ENCODE data around the gene MED13L. TPM values are rescaled to one million over a fixed set of nuclear protein-coding genes. Genes with fewer than 3 reads are reported as not detected.

MED13L gene
- total RNA-seq, 1 donor from 2014 or later = 179 TPM

DNA sequence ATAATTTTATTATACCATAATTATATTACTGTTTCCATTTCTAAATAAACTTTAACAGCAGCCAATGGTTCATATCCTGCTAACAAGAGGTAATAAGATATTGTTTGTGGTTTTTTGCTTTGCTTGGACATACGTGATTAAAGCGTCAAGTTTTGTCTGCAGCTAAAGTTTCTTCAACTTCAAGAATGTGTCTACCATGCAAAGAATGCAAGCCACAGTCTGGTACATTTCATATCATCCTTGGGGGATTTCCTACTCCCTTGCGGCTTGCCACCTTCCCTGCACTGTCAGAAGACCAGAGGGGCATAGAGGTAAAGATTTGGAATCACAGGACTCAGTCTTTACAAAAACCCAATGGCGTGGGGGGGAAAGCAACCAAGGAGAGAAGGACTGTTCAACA is 125.2 kb downstream of the MED13L start:
- no peaks in the 10 kb centered on the region for H3K36me3 ChIP-seq (ENCODE audit: control insufficient read depth in 3 of 3, insufficient read depth in 3 of 3, low read length in 3 of 3)
- H3K4me1 ChIP-seq (ENCODE audit: control insufficient read depth in 3 of 3, insufficient read depth in 3 of 3, low read length in 3 of 3) = peaks cover 40 to 47% (median 43%) of the 10 kb centered on the region in 3 donors
- no peak overlapping the region for H3K27ac ChIP-seq (ENCODE audit: low read depth, low read length)
- H3K27me3 ChIP-seq (ENCODE audit: control insufficient read depth in 3 of 3, insufficient read depth in 3 of 3, low read length in 3 of 3) = no peaks in the 10 kb centered on the region
- H3K4me3 ChIP-seq (ENCODE audit: low read length in 3 of 3) = no peak overlapping the region
- H3K9ac ChIP-seq (ENCODE audit: low read depth in 1 of 3, low read length in 3 of 3) = no peak overlapping the region
- H3K9me3 ChIP-seq (ENCODE audit: control insufficient read depth in 3 of 3, low read length in 3 of 3) = no peaks in the 10 kb centered on the region

DNA sequence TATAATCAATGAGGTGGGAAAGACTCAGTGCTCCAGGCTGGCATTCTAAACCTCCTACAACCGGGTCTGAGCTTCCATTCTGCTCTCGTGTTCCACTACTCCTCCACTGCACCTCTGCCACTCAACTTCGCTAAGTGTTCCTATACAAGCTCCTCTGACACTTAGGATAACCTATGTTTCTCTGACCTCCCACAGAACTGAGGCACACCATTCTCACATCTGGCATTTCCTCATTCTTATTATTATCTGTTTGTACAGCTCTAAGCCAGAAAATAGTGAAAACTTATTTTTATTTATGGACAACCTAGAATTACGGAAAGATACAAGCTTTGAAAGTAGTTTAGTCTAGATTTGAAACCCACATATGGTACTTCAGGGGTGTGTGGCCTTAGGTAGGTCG is 127.0 kb downstream of the MED13L start:
- Histone ChIP-seq H3K9ac (ENCODE audit: low read depth in 1 of 3, low read length in 3 of 3) (peak overlapping the region in 1 of 3 donors; percentile 23), H3K4me3 (ENCODE audit: low read length in 3 of 3) (peak overlapping the region in 1 of 3 donors; percentile 29), H3K9me3 (ENCODE audit: control insufficient read depth in 3 of 3, low read length in 3 of 3) (no peaks in the 10 kb centered on the region), H3K36me3 (ENCODE audit: control insufficient read depth in 3 of 3, insufficient read depth in 3 of 3, low read length in 3 of 3) (no peaks in the 10 kb centered on the region), H3K4me1 (ENCODE audit: control insufficient read depth in 3 of 3, insufficient read depth in 3 of 3, low read length in 3 of 3) (peaks cover 39 to 43% (median 40%) of the 10 kb centered on the region in 3 donors), H3K27me3 (ENCODE audit: control insufficient read depth in 3 of 3, insufficient read depth in 3 of 3, low read length in 3 of 3) (no peaks in the 10 kb centered on the region), H3K27ac (ENCODE audit: low read depth, low read length) (peak overlapping the region; percentile 21)

DNA sequence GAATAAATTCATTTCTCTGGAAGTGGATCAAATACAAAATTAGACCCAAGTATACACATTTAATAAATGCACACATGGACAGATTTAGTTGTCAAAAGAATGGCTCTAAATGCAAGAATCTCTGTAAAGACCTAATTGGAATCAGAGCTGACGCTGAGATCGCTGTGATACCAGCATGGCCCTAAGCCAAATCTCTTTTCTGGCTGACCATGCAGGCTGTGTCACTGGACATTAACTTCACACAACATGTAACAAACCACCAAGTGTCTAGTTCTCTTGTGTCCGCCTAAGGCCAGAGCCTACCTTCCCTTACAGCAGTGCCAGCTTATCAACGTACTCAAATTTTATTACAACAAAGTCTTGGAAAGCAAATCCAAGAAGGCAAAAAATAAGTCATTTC is 127.5 kb downstream of the MED13L start:
- H3K4me1 ChIP-seq (ENCODE audit: control insufficient read depth in 3 of 3, insufficient read depth in 3 of 3, low read length in 3 of 3) = peaks cover 39 to 44% (median 42%) of the 10 kb centered on the region in 3 donors
- H3K9ac ChIP-seq (ENCODE audit: low read depth in 1 of 3, low read length in 3 of 3) = peak overlapping the region in 1 of 3 donors; percentile 23
- peak overlapping the region; percentile 21 for H3K27ac ChIP-seq (ENCODE audit: low read depth, low read length)

DNA sequence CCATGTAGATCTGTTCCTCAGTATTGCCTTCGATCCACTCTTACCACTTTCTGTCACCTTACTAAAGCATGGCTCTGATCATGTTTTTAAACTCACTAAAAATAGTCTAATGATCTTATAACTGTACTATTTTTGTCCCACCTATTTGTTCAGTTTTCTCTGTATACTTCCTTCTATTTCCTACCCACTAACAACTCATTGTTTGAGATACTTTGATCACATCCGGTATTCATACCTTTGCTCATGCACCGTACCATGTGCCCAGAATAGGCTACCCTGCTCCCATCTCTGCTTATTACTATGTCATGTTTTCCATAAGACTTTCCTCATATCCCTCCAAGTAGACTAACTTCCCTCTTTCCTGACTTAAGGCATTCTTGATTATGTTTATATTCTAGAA is 128.6 kb downstream of the MED13L start:
- Histone ChIP-seq H3K36me3 (ENCODE audit: control insufficient read depth in 3 of 3, insufficient read depth in 3 of 3, low read length in 3 of 3) (no peaks in the 10 kb centered on the region), H3K4me1 (ENCODE audit: control insufficient read depth in 3 of 3, insufficient read depth in 3 of 3, low read length in 3 of 3) (peaks cover 45 to 51% (median 48%) of the 10 kb centered on the region in 3 donors), H3K9me3 (ENCODE audit: control insufficient read depth in 3 of 3, low read length in 3 of 3) (no peaks in the 10 kb centered on the region), H3K9ac (ENCODE audit: low read depth in 1 of 3, low read length in 3 of 3) (peak overlapping the region in 1 of 3 donors; percentile 4), H3K4me3 (ENCODE audit: low read length in 3 of 3) (no peak overlapping the region), H3K27me3 (ENCODE audit: control insufficient read depth in 3 of 3, insufficient read depth in 3 of 3, low read length in 3 of 3) (no peaks in the 10 kb centered on the region), H3K27ac (ENCODE audit: low read depth, low read length) (peak overlapping the region; percentile 57)

More for the DNA sequence above, 127.5 kb downstream of the MED13L start:
- Histone ChIP-seq H3K9me3 (ENCODE audit: control insufficient read depth in 3 of 3, low read length in 3 of 3) (no peaks in the 10 kb centered on the region), H3K27me3 (ENCODE audit: control insufficient read depth in 3 of 3, insufficient read depth in 3 of 3, low read length in 3 of 3) (no peaks in the 10 kb centered on the region), H3K36me3 (ENCODE audit: control insufficient read depth in 3 of 3, insufficient read depth in 3 of 3, low read length in 3 of 3) (no peaks in the 10 kb centered on the region), H3K4me3 (ENCODE audit: low read length in 3 of 3) (peak overlapping the region in 1 of 3 donors; percentile 29)

DNA sequence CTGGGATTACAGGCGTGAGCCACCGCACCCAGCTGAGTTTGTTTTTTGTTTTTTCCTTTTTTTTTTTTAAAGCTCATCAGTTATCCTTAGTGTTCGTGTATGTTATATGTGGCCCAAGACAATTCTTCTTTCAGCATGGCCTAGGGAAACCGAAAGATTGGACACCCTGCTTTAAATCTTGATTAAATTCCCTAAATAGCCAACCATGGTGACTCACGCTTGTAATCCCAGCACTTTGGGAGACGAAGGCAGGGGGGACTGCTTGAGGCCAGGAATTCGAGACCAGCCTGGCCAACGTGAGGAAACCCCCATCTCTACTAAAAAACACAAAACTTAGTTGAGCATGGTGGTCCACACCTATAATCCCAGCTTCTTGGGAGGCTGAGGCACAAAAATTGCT is 131.1 kb downstream of the MED13L start:
- no peak overlapping the region for H3K4me3 ChIP-seq (ENCODE audit: low read length in 3 of 3)
- H3K27ac ChIP-seq (ENCODE audit: low read depth, low read length) = no peak overlapping the region
- no peaks in the 10 kb centered on the region for H3K9me3 ChIP-seq (ENCODE audit: control insufficient read depth in 3 of 3, low read length in 3 of 3)
- peaks cover 48 to 52% (median 51%) of the 10 kb centered on the region in 3 donors for H3K4me1 ChIP-seq (ENCODE audit: control insufficient read depth in 3 of 3, insufficient read depth in 3 of 3, low read length in 3 of 3)
- H3K27me3 ChIP-seq (ENCODE audit: control insufficient read depth in 3 of 3, insufficient read depth in 3 of 3, low read length in 3 of 3) = no peaks in the 10 kb centered on the region
- H3K9ac ChIP-seq (ENCODE audit: low read depth in 1 of 3, low read length in 3 of 3) = no peak overlapping the region
- no peaks in the 10 kb centered on the region for H3K36me3 ChIP-seq (ENCODE audit: control insufficient read depth in 3 of 3, insufficient read depth in 3 of 3, low read length in 3 of 3)

DNA sequence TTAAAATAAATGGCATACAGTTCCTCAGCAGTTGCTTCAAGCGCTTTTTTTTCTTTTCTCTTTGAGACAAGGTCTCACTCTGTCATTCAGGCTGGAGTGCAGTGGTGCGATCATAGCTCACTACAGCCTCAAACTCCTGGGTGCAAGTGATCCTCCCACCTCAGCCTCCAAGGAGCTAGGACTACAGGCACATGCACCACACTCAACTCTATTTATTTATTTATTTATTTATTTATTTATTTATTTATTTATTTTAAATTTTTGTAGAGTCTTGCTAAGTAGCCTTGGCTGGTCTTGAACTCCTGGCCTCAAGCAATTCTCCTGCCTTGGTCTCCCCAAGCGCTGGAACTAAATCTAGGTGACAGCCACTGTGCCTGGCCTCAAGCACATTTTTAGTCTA is 132.0 kb downstream of the MED13L start:
- no peaks in the 10 kb centered on the region for H3K9me3 ChIP-seq (ENCODE audit: control insufficient read depth in 3 of 3, low read length in 3 of 3)
- no peaks in the 10 kb centered on the region for H3K27me3 ChIP-seq (ENCODE audit: control insufficient read depth in 3 of 3, insufficient read depth in 3 of 3, low read length in 3 of 3)
- no peak overlapping the region for H3K9ac ChIP-seq (ENCODE audit: low read depth in 1 of 3, low read length in 3 of 3)
- H3K4me3 ChIP-seq (ENCODE audit: low read length in 3 of 3) = no peak overlapping the region
- no peak overlapping the region for H3K27ac ChIP-seq (ENCODE audit: low read depth, low read length)
- peaks cover 48 to 56% (median 54%) of the 10 kb centered on the region in 3 donors for H3K4me1 ChIP-seq (ENCODE audit: control insufficient read depth in 3 of 3, insufficient read depth in 3 of 3, low read length in 3 of 3)
- no peaks in the 10 kb centered on the region for H3K36me3 ChIP-seq (ENCODE audit: control insufficient read depth in 3 of 3, insufficient read depth in 3 of 3, low read length in 3 of 3)

DNA sequence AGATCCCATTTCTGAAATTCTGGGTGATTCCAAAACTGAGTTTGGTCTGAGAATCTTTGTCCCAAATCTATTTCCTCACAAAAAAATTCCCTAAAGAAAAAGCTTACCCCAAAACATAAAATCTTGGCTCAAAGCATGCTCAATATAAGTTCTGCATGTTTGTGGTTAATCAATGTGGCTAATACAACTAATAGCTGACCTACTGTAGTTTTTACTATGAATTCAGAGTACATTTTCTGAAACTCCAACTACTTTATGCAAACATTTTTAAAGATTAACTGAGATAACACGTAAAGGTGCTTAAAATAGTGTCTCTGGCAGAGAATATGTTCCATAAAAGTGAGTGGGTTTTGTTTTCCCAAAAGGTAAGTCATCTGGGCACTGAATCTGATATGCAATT is 133.1 kb downstream of the MED13L start:
- H3K9me3 ChIP-seq (ENCODE audit: control insufficient read depth in 3 of 3, low read length in 3 of 3) = no peaks in the 10 kb centered on the region
- H3K27me3 ChIP-seq (ENCODE audit: control insufficient read depth in 3 of 3, insufficient read depth in 3 of 3, low read length in 3 of 3) = no peaks in the 10 kb centered on the region
- H3K4me3 ChIP-seq (ENCODE audit: low read length in 3 of 3) = peak overlapping the region in 1 of 3 donors; percentile 12
- H3K27ac ChIP-seq (ENCODE audit: low read depth, low read length) = peak overlapping the region; percentile 25
- H3K36me3 ChIP-seq (ENCODE audit: control insufficient read depth in 3 of 3, insufficient read depth in 3 of 3, low read length in 3 of 3) = no peaks in the 10 kb centered on the region
- H3K4me1 ChIP-seq (ENCODE audit: control insufficient read depth in 3 of 3, insufficient read depth in 3 of 3, low read length in 3 of 3) = peaks cover 43 to 55% (median 49%) of the 10 kb centered on the region in 3 donors
- no peak overlapping the region for H3K9ac ChIP-seq (ENCODE audit: low read depth in 1 of 3, low read length in 3 of 3)

DNA sequence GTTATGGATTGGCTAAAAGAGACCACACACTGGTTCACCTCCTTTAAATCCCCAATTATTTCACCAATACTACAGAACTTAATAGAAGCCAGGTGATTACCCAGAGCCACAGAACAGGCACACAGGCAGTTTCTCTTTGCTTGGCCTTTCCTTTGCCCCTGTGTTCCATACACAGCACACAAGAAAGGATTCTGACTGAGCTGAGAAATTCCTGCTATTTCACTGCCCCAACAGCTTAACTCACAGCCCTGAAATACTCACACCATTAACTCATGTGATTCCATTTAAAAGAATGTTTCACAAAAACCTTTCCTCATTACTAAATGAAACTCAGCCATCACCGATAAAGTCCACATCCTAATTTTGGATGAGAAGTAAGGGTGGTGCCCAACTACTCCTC is 133.6 kb downstream of the MED13L start:
- H3K36me3 ChIP-seq (ENCODE audit: control insufficient read depth in 3 of 3, insufficient read depth in 3 of 3, low read length in 3 of 3) = no peaks in the 10 kb centered on the region
- H3K4me1 ChIP-seq (ENCODE audit: control insufficient read depth in 3 of 3, insufficient read depth in 3 of 3, low read length in 3 of 3) = peaks cover 38 to 52% (median 44%) of the 10 kb centered on the region in 3 donors
- H3K9ac ChIP-seq (ENCODE audit: low read depth in 1 of 3, low read length in 3 of 3) = peak overlapping the region in 2 of 3 donors; percentile 8 to 42
- H3K9me3 ChIP-seq (ENCODE audit: control insufficient read depth in 3 of 3, low read length in 3 of 3) = no peaks in the 10 kb centered on the region
- H3K27me3 ChIP-seq (ENCODE audit: control insufficient read depth in 3 of 3, insufficient read depth in 3 of 3, low read length in 3 of 3) = no peaks in the 10 kb centered on the region
- peak overlapping the region in 1 of 3 donors; percentile 12 for H3K4me3 ChIP-seq (ENCODE audit: low read length in 3 of 3)
- peak overlapping the region; percentile 25 for H3K27ac ChIP-seq (ENCODE audit: low read depth, low read length)

DNA sequence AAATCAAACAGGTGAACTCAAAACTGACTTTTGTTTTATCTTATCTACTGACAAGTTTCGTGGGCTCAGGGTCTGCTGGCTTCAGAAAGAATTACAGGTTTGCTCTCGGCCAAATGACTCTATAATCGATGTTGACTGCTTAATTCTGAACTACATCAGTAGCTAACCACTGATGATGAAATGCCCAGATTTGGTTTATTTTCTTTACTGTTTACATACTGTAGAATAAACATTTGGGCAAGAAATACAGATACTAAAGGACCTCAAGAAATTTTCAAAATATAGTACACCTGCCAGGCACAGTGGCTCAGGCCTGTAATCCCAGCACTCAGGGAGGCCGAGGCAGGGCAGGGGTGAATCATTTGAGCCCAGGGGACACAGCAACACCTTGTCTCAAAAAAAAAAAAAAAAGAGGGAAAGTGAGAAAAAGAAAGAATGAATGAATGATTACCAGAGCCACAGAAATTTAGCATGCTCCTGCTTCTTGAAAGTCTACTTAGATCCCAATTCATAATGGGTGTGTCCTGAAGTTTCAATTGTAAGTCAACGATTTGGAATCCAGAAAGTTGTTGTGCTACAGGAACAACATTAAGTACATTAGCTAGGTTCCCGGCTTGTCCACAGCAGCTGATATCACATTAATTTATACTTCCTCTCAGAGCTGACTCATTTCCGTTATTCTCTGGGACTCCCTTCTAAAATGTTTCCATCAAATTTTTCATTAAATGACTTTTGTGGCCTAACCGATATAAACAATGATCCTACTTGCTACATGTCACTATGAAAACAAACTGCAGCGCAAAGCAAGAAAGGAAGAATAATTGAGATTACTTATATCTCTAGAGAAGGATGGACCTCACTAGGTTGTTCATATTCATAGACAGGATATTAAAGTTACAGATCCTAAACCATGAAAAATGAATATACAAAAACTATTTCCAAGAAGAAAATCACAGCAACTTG is 134.3 kb downstream of the MED13L start:
- peak overlapping the region in 1 of 3 donors; percentile 42 for H3K9ac ChIP-seq (ENCODE audit: low read depth in 1 of 3, low read length in 3 of 3)

DNA sequence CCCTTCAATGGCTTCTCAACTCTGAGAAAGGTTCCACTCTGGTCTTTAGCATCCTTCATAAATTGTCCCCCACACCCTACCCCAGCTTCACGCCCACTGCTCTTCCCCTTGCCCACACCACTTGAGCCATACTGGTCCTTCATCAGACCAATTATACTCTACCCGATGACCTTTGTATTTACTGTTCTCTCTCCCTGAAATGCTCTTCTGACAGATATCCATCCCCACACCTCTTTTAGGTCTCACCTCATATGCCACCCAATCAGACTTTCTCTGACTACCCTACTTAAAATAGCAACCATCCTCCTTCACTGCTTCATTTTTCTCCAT is 135.7 kb downstream of the MED13L start:
- H3K27ac ChIP-seq (ENCODE audit: low read depth, low read length) = no peak overlapping the region
- no peaks in the 10 kb centered on the region for H3K9me3 ChIP-seq (ENCODE audit: control insufficient read depth in 3 of 3, low read length in 3 of 3)

More for the DNA sequence above, 134.3 kb downstream of the MED13L start:
- Histone ChIP-seq H3K4me3 (ENCODE audit: low read length in 3 of 3) (peak overlapping the region in 1 of 3 donors; percentile 12), H3K4me1 (ENCODE audit: control insufficient read depth in 3 of 3, insufficient read depth in 3 of 3, low read length in 3 of 3) (peaks cover 34 to 49% (median 48%) of the 10 kb centered on the region in 3 donors), H3K9me3 (ENCODE audit: control insufficient read depth in 3 of 3, low read length in 3 of 3) (no peaks in the 10 kb centered on the region), H3K36me3 (ENCODE audit: control insufficient read depth in 3 of 3, insufficient read depth in 3 of 3, low read length in 3 of 3) (no peaks in the 10 kb centered on the region), H3K27me3 (ENCODE audit: control insufficient read depth in 3 of 3, insufficient read depth in 3 of 3, low read length in 3 of 3) (no peaks in the 10 kb centered on the region), H3K27ac (ENCODE audit: low read depth, low read length) (peak overlapping the region; percentile 25)

More for the DNA sequence above, 135.7 kb downstream of the MED13L start:
- no peak overlapping the region for H3K9ac ChIP-seq (ENCODE audit: low read depth in 1 of 3, low read length in 3 of 3)
- H3K4me3 ChIP-seq (ENCODE audit: low read length in 3 of 3) = no peak overlapping the region
- H3K36me3 ChIP-seq (ENCODE audit: control insufficient read depth in 3 of 3, insufficient read depth in 3 of 3, low read length in 3 of 3) = no peaks in the 10 kb centered on the region
- peaks cover 34 to 51% (median 49%) of the 10 kb centered on the region in 3 donors for H3K4me1 ChIP-seq (ENCODE audit: control insufficient read depth in 3 of 3, insufficient read depth in 3 of 3, low read length in 3 of 3)
- H3K27me3 ChIP-seq (ENCODE audit: control insufficient read depth in 3 of 3, insufficient read depth in 3 of 3, low read length in 3 of 3) = no peaks in the 10 kb centered on the region

Data from skeletal muscle tissue (tissue), 4 donors.